Mucosa of rectum (tissue), 2 donors: Measurements from ENCODE around the gene DDIAS.
"Not testable (repeated sequence)": the region's sequence is repeated elsewhere in the genome, so short reads cannot be mapped to it uniquely, and the experiment has no call there.

Experiments
- H3K27ac ChIP-seq, 2 donors: one replicate each; pipeline ENCODE4 v1.7.0; 2013; ENCODE audit warnings: inconsistent platforms in 2 of 2, low read depth in 2 of 2, low read length in 2 of 2
- H3K27me3 ChIP-seq, 2 donors: one replicate each; pipeline ENCODE4 v1.7.0; 2013; ENCODE audit warnings: low read length in 2 of 2; ENCODE audit not compliant: control insufficient read depth in 2 of 2, insufficient read depth in 2 of 2
- H3K36me3 ChIP-seq, 2 donors: one replicate each; pipeline ENCODE4 v1.7.0; 2013; ENCODE audit warnings: low read length in 2 of 2; ENCODE audit not compliant: control insufficient read depth in 2 of 2, insufficient read depth in 2 of 2
- H3K4me1 ChIP-seq, 2 donors: one replicate each; pipeline ENCODE4 v1.7.0; 2013; ENCODE audit warnings: low read length in 2 of 2, mild to moderate bottlenecking in 1 of 2; ENCODE audit not compliant: control insufficient read depth in 2 of 2, insufficient read depth in 2 of 2
- H3K4me3 ChIP-seq, 2 donors: one replicate each; pipeline ENCODE4 v1.7.0; 2013; ENCODE audit warnings: low read length in 2 of 2
- H3K9ac ChIP-seq, 2 donors: one replicate each; pipeline ENCODE4 v1.7.0; 2013; ENCODE audit warnings: low read length in 2 of 2, low read depth in 1 of 2, mild to moderate bottlenecking in 1 of 2
- H3K9me3 ChIP-seq, 2 donors: one replicate each; pipeline ENCODE4 v1.7.0; 2013; ENCODE audit warnings: low read length in 2 of 2; ENCODE audit not compliant: control insufficient read depth in 2 of 2
- donor health status: healthy.
- donor health status: Normal muscosa, but diverticular disease.

DDIAS gene

GRCh38 chr11:82901165-82901921 lies at the start of gene DDIAS:
DDIAS (plus strand) TSS chr11:82901736; CDS start chr11:82914739, 13,003 bp downstream.
- Histone ChIP-seq H3K4me3 (peak within 1 kb of the TSS; percentile 76 to 93), H3K36me3 (no peaks in the 10 kb centered on the region), H3K9me3 (no peaks in the 10 kb centered on the region), H3K9ac (peak within 1 kb of the TSS; percentile 71 to 81), H3K27me3 (no peaks in the 10 kb centered on the region), H3K4me1 (peaks cover 12 to 19% of the 10 kb centered on the region in 2 donors), H3K27ac (peak within 1 kb of the TSS; percentile 90 to 98)

DNA sequence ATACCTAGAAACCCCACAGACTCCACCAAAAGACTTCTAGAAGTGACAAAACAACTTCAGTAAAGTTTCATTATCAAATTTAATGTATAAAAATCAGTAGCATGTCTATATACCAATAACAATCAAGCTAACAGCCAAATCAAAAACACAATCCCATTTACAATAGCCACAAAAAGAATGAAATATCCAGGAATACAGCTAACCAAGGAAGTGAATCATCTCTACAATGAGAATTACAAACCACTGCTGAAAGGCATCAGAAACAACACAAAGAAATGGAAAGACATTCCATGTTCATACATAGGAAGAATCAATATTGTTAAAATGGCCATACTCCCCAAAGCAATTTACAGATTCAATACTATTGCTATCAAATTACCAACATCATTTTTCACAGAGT lies 47.3 kb upstream of the DDIAS start:
- Histone ChIP-seq H3K9ac (no peak overlapping the region), H3K4me1 (no peaks in the 10 kb centered on the region), H3K4me3 (no peak overlapping the region), H3K27ac (no peak overlapping the region), H3K27me3 (no peaks in the 10 kb centered on the region), H3K36me3 (peaks cover 0 to 3% of the 10 kb centered on the region in 2 donors), H3K9me3 (no peaks in the 10 kb centered on the region)

GRCh38 chr11:82854916-82855315 lies 46.6 kb upstream of the DDIAS start:
- not testable (repeated sequence) for H3K36me3 ChIP-seq

GRCh38 chr11:82855616-82856015 lies 45.9 kb upstream of the DDIAS start:
- Histone ChIP-seq H3K4me1 (no peaks in the 10 kb centered on the region), H3K9me3 (no peaks in the 10 kb centered on the region), H3K36me3 (no peaks in the 10 kb centered on the region), H3K27me3 (no peaks in the 10 kb centered on the region), H3K9ac (no peak overlapping the region), H3K27ac (no peak overlapping the region), H3K4me3 (no peak overlapping the region)

More at GRCh38 chr11:82854916-82855315, 46.6 kb upstream of the DDIAS start:
- H3K4me1 ChIP-seq, H3K4me3 ChIP-seq, H3K27me3 ChIP-seq, H3K9ac ChIP-seq, H3K27ac ChIP-seq, H3K9me3 ChIP-seq: not testable (repeated sequence)

- H3K27ac ChIP-seq: no peak overlapping the region
- H3K4me1 ChIP-seq: no peaks in the 10 kb centered on the region
- H3K27me3 ChIP-seq: no peaks in the 10 kb centered on the region
- no peaks in the 10 kb centered on the region for H3K36me3 ChIP-seq
- no peak overlapping the region for H3K9ac ChIP-seq
- H3K4me3 ChIP-seq: no peak overlapping the region
- no peaks in the 10 kb centered on the region for H3K9me3 ChIP-seq
Measured at GRCh38 chr11:82857145-82857544, 44.4 kb upstream of the DDIAS start.

DNA sequence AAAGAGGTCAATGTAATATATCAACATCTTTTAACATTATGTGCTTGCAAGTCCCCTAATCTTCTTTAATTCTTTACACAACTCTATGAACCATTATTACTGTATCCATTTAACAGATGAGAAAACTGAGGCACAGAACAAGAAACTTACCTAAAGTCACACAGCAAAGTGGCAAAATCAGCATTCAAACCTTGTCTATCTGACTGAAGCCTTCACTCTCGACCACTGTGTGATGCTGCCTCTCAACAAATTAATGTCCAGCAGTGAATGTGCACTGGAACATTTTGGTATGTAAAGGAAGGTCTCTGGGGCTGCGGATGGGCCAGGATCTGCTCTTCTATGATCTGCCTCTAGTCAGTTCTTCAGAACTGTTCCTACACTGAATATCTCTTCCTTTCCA lies 43.4 kb upstream of the DDIAS start:
- no peak overlapping the region for H3K4me3 ChIP-seq
- no peak overlapping the region for H3K27ac ChIP-seq
- no peaks in the 10 kb centered on the region for H3K36me3 ChIP-seq
- H3K27me3 ChIP-seq: no peaks in the 10 kb centered on the region
- H3K9ac ChIP-seq: no peak overlapping the region
- H3K9me3 ChIP-seq: no peaks in the 10 kb centered on the region
- no peaks in the 10 kb centered on the region for H3K4me1 ChIP-seq

DNA sequence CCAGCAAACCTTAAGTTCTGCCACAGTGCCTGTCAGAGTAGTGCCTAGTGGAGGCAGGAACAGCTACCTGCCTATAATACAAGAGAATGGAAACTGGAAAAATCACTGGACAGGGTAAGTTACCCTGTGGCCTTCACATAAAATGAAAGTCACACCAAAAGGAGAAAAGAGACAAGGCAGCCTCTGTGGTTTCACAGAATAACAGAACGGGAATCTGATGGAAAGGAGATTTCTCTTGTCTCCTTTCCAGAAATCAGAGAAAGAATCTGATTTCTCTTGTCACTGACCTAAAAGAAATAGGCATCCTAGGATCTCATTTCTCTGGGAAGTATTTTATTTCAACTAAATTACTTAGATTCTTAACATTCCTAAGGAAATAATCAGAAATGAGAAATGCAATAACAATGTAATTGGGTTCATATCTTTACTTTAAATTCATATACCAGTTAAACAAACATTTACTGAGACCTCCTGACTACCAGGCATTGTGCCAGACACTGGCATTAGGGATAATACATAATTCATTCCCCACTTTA lies 42.9 kb upstream of the DDIAS start:
- H3K36me3 ChIP-seq: no peaks in the 10 kb centered on the region
- H3K4me3 ChIP-seq: no peak overlapping the region
- no peak overlapping the region for H3K9ac ChIP-seq
- H3K9me3 ChIP-seq: no peaks in the 10 kb centered on the region
- no peaks in the 10 kb centered on the region for H3K27me3 ChIP-seq
- H3K4me1 ChIP-seq: no peaks in the 10 kb centered on the region
- no peak overlapping the region for H3K27ac ChIP-seq

GRCh38 chr11:82859750-82860149 lies 41.8 kb upstream of the DDIAS start:
- Histone ChIP-seq H3K27ac (no peak overlapping the region), H3K27me3 (no peaks in the 10 kb centered on the region)

DNA sequence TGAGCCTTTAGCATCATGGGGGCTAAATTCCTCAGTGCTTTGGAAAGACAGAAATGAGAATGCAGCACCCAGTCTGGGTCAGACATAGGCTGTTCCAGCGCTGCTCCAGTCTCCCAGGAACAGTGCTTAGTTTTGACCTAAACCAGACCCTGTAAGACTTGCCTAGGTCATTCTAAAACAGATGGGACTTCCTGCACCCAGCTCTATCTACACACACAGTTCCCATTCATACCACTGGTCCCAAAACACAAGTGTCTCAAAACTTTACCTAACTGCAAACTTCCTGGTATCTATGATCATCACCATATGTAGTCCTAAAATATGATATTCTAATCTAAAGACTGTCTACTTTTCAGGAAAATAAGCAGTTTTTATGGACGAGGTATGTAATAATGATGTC lies 39.2 kb upstream of the DDIAS start:
- H3K36me3 ChIP-seq: no peaks in the 10 kb centered on the region
- no peak overlapping the region for H3K9ac ChIP-seq
- H3K27me3 ChIP-seq: no peaks in the 10 kb centered on the region
- H3K27ac ChIP-seq: no peak overlapping the region
- peaks cover 0 to 3% of the 10 kb centered on the region in 2 donors for H3K4me1 ChIP-seq
- H3K4me3 ChIP-seq: no peak overlapping the region
- no peaks in the 10 kb centered on the region for H3K9me3 ChIP-seq

More at GRCh38 chr11:82859750-82860149, 41.8 kb upstream of the DDIAS start:
- no peak overlapping the region for H3K4me3 ChIP-seq
- no peak overlapping the region for H3K9ac ChIP-seq
- H3K36me3 ChIP-seq: no peaks in the 10 kb centered on the region
- H3K9me3 ChIP-seq: no peaks in the 10 kb centered on the region
- H3K4me1 ChIP-seq: peaks cover 0 to 3% of the 10 kb centered on the region in 2 donors

DNA sequence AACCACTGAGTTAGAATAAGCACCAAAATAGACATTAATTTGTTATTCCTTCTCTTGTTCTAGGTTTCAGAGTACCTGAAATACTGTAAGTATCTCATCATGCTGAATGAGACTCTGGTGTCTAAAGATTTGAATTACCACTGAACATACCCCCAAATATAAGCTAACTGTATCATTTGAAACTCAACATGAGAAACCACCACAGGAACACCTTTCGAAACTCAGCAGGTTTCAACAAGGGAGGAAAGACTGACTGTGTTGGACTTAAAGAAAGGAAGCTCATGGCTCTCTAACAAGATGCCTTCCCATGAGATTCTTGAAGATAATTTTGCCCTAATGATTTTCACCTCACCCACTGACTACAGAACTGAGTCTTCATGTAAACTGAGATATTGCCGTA lies 38.3 kb upstream of the DDIAS start:
- Histone ChIP-seq H3K9ac (no peak overlapping the region), H3K4me1 (peaks cover 0 to 3% of the 10 kb centered on the region in 2 donors), H3K27me3 (no peaks in the 10 kb centered on the region), H3K4me3 (no peak overlapping the region), H3K27ac (no peak overlapping the region), H3K36me3 (no peaks in the 10 kb centered on the region), H3K9me3 (no peaks in the 10 kb centered on the region)
